ENCODE data around the gene TOR1A. TPM values are rescaled to one million over a fixed set of nuclear protein-coding genes. Genes with fewer than 3 reads are reported as not detected.

The TOR1A gene
- total and polyA plus RNA-seq, 2 experiments from 2014 or later, result 23.6 to 45.7 TPM

DNA sequence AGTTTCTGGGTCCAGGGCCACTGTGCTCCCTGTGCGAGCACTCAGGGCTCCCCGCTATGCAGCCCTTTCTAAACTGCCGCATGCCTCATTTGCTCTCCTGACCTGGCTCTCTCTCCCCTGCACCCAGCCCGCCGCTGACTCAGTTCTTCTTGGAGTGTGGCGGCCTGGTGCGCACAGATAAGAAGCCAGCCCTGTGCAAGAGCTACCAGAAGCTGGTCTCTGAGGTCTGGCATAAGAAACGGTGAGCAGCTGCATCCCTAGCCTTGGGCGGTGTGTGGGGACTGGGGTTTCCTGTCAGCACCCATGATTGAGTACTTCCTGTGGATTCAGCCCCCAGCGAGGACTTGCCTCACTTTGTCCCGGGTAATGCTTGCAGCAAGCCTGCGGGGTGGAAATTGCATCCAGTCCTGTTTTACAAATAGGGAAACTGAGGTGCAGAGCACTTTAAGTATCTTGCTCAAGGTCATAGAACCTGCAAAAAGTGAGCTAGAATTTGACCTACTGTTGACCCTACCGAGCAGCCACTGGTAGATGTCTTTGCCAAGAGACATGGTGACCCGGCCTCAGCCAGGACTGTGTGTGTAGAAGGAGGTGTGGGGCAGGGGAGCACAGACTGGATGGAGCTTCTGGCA, 39.2 kb upstream of the TOR1A start:
- H3K27me3 Mint-ChIP-seq (ENCODE audit: insufficient read depth, low read depth, poor library complexity), result peaks cover 6% of the 10 kb centered on the region
- Histone ChIP-seq H3K79me2 (replicated peaks; ENCODE audit: insufficient read depth) (no peaks in the 10 kb centered on the region), H3K9me2 (ENCODE audit: insufficient read depth) (no peaks in the 10 kb centered on the region), H3K4me1 (ENCODE audit: insufficient read depth) (no peaks in the 10 kb centered on the region), H3K27ac (ENCODE audit: low read depth) (no peak overlapping the region), H3K4me2 (no peak overlapping the region), H3K4me3 (no peak overlapping the region), H3K27me3 (ENCODE audit: insufficient read depth) (no peaks in the 10 kb centered on the region), H3K36me3 (ENCODE audit: insufficient read depth) (no peaks in the 10 kb centered on the region), H4K20me1 (replicated peaks; ENCODE audit: insufficient read depth) (no peaks in the 10 kb centered on the region), H2AFZ (no peak overlapping the region), H3F3A (replicated peaks; ENCODE audit: low read depth) (no peaks in the 10 kb centered on the region)
- peaks cover 28% of the 10 kb centered on the region; the same call in 2 of the 3 replicates for H3K36me3 Mint-ChIP-seq (ENCODE audit: low read depth)
- H3K4me3 Mint-ChIP-seq, result no peak overlapping the region
- TF ChIP-seq STAT1 (IDR thresholded peaks at IDR 0.05; ENCODE audit: unreplicated experiment), result no peak
- TF ChIP-seq, protein P1, sequence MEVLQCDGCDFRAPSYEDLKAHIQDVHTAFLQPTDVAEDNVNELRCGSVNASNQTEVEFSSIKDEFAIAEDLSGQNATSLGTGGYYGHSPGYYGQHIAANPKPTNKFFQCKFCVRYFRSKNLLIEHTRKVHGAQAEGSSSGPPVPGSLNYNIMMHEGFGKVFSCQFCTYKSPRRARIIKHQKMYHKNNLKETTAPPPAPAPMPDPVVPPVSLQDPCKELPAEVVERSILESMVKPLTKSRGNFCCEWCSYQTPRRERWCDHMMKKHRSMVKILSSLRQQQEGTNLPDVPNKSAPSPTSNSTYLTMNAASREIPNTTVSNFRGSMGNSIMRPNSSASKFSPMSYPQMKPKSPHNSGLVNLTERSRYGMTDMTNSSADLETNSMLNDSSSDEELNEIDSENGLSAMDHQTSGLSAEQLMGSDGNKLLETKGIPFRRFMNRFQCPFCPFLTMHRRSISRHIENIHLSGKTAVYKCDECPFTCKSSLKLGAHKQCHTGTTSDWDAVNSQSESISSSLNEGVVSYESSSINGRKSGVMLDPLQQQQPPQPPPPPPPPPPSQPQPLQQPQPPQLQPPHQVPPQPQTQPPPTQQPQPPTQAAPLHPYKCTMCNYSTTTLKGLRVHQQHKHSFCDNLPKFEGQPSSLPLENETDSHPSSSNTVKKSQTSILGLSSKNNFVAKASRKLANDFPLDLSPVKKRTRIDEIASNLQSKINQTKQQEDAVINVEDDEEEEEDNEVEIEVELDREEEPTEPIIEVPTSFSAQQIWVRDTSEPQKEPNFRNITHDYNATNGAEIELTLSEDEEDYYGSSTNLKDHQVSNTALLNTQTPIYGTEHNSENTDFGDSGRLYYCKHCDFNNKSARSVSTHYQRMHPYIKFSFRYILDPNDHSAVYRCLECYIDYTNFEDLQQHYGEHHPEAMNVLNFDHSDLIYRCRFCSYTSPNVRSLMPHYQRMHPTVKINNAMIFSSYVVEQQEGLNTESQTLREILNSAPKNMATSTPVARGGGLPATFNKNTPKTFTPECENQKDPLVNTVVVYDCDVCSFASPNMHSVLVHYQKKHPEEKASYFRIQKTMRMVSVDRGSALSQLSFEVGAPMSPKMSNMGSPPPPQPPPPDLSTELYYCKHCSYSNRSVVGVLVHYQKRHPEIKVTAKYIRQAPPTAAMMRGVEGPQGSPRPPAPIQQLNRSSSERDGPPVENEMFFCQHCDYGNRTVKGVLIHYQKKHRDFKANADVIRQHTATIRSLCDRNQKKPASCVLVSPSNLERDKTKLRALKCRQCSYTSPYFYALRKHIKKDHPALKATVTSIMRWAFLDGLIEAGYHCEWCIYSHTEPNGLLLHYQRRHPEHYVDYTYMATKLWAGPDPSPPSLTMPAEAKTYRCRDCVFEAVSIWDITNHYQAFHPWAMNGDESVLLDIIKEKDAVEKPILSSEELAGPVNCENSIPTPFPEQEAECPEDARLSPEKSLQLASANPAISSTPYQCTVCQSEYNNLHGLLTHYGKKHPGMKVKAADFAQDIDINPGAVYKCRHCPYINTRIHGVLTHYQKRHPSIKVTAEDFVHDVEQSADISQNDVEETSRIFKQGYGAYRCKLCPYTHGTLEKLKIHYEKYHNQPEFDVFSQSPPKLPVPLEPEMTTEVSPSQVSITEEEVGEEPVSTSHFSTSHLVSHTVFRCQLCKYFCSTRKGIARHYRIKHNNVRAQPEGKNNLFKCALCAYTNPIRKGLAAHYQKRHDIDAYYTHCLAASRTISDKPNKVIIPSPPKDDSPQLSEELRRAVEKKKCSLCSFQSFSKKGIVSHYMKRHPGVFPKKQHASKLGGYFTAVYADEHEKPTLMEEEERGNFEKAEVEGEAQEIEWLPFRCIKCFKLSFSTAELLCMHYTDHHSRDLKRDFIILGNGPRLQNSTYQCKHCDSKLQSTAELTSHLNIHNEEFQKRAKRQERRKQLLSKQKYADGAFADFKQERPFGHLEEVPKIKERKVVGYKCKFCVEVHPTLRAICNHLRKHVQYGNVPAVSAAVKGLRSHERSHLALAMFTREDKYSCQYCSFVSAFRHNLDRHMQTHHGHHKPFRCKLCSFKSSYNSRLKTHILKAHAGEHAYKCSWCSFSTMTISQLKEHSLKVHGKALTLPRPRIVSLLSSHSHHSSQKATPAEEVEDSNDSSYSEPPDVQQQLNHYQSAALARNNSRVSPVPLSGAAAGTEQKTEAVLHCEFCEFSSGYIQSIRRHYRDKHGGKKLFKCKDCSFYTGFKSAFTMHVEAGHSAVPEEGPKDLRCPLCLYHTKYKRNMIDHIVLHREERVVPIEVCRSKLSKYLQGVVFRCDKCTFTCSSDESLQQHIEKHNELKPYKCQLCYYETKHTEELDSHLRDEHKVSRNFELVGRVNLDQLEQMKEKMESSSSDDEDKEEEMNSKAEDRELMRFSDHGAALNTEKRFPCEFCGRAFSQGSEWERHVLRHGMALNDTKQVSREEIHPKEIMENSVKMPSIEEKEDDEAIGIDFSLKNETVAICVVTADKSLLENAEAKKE (CRISPR knock-in tag; IDR thresholded peaks at IDR 0.05), result no peak
- TF ChIP-seq JUNB (IDR thresholded peaks at IDR 0.05; ENCODE audit: unreplicated experiment), result no peak
- DNase-seq (ENCODE audit: low spot score), result no peak
- no peak overlapping the region for H3K27ac Mint-ChIP-seq
- no peak for ATAC-seq
- no peaks in the 10 kb centered on the region; the same call in 2 of the 3 replicates for H3K9me3 Mint-ChIP-seq
- H3K4me1 Mint-ChIP-seq, result no peaks in the 10 kb centered on the region

DNA sequence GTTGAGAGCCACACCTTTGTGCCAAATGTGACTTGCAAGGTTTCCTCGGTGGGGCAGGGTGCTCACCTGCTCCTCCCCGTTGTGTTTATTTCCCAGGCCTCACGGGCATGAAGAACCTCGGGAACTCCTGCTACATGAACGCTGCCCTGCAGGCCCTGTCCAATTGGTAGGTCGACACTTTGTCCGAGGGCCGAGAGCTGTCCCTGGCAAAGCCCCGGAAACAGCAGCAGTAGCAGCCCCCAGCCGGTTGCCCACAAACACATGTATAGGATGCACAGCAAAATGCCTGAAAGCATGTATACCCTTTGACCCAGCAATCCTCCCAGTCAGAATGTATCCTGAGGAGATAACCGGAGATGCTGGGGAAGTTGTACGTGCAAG, 37.5 kb upstream of the TOR1A start:
- H3K27ac ChIP-seq (ENCODE audit: low read depth), result no peak overlapping the region
- Mint-ChIP-seq H3K4me1 (no peaks in the 10 kb centered on the region), H3K27me3 (ENCODE audit: insufficient read depth, low read depth, poor library complexity) (no peaks in the 10 kb centered on the region), H3K27ac (no peak overlapping the region), H3K4me3 (no peak overlapping the region), H3K9me3 (no peaks in the 10 kb centered on the region; the same call in 2 of the 3 replicates), H3K36me3 (ENCODE audit: low read depth) (peaks cover 28% of the 10 kb centered on the region; the same call in 2 of the 3 replicates)
- no peak overlapping the region for H3K4me2 ChIP-seq
- H3K4me3 ChIP-seq, result no peak overlapping the region
- ATAC-seq, result no peak
- no peaks in the 10 kb centered on the region for H3K4me1 ChIP-seq (ENCODE audit: insufficient read depth)
- no peaks in the 10 kb centered on the region for H3F3A ChIP-seq (replicated peaks; ENCODE audit: low read depth)
- no peak for DNase-seq (ENCODE audit: low spot score)
- H3K36me3 ChIP-seq (ENCODE audit: insufficient read depth), result no peaks in the 10 kb centered on the region
- no peaks in the 10 kb centered on the region for H3K27me3 ChIP-seq (ENCODE audit: insufficient read depth)
- no peaks in the 10 kb centered on the region for H3K79me2 ChIP-seq (replicated peaks; ENCODE audit: insufficient read depth)
- H4K20me1 ChIP-seq (replicated peaks; ENCODE audit: insufficient read depth), result no peaks in the 10 kb centered on the region
- H3K9me2 ChIP-seq (ENCODE audit: insufficient read depth), result no peaks in the 10 kb centered on the region
- no peak overlapping the region for H2AFZ ChIP-seq
- TF ChIP-seq, protein P1 (CRISPR knock-in tag; IDR thresholded peaks at IDR 0.05), result no peak
- TF ChIP-seq ZNF114 (CRISPR knock-in tag; IDR thresholded peaks at IDR 0.05), result no peak

Data from GM23338 (cell line).